Measurements from ENCODE around the gene EVA1B. TPM values are rescaled to one million over a fixed set of nuclear protein-coding genes. Genes with fewer than 3 reads are reported as not detected.

Gene EVA1B
- total RNA-seq, 2 donors from 2014 or later = 2.0 to 4.2 TPM

GRCh38 chr1:36351227-36351977 is 28.0 kb upstream of the EVA1B start:
- H3K9me3 Mint-ChIP-seq = no peaks in the 10 kb centered on the region
- ATAC-seq (peak; percentile 8 to 17), DNase-seq (ENCODE audit: low spot score in 2 of 2) (no peak)
- peaks cover 0 to 10% of the 10 kb centered on the region in 2 donors for H3K36me3 Mint-ChIP-seq
- H3K27ac Mint-ChIP-seq = peak overlapping the region; percentile 44 to 86

DNA sequence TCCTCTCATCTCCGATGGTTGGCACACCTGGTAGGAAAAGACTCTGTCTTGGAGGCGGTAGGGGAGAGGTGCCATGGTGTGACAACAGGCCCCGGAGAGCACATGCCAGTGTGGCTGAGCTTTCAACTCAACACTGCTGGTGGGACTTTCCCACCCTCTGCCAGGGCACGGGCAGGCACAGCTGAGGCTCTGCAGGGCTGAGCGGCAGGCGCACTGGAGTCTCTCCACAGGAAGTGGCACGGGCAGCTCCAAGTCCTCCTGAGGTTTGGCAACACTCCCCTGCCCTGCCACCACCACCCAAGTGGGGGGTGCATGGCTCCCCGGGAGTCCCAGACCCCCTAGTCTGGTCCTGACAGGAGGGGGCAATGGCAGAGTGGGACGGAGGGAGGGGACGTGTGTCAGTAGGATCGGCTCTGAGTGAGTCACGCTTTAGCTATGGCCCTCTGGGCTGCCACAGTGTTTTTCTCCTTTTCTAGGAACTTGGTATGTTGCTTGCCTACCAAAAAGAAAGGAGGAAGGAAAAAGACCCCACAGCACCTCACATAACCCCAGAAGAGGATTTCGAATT is 27.3 kb upstream of the EVA1B start:
- peak; percentile 70 to 93 for ATAC-seq
- peak overlapping the region in 1 of 2 donors; percentile 86 for H3K27ac Mint-ChIP-seq
- H3K9me3 Mint-ChIP-seq = no peaks in the 10 kb centered on the region
- peaks cover 0 to 10% of the 10 kb centered on the region in 2 donors for H3K36me3 Mint-ChIP-seq
- DNase-seq (ENCODE audit: low spot score in 2 of 2) = peak in 1 of 2 donors; percentile 76

DNA sequence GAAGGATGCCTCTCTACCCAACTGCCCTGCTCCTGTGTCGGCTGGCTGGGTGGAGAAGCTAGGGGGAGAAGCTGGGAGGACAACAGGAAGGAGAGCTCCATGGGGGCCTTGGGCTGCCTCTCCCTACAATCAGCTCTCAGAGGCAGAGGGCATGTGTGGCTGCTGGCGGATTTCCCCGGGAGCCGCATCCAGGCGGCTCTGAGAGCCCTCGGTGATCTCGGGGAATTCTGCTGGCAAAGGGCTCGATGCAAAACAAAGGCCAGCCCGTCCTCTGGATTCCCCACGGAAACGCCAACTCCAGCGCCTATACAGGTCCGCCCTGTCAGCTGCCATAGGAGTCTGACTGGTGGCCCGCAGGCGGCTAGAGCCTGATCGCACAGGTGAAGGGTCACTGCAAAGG is 26.4 kb upstream of the EVA1B start:
- H3K9me3 Mint-ChIP-seq = no peaks in the 10 kb centered on the region
- ATAC-seq = no peak
- DNase-seq (ENCODE audit: low spot score in 2 of 2) = no peak
- H3K27ac Mint-ChIP-seq = peak overlapping the region in 1 of 2 donors; percentile 86
- H3K36me3 Mint-ChIP-seq = peaks cover 0 to 10% of the 10 kb centered on the region in 2 donors

DNA sequence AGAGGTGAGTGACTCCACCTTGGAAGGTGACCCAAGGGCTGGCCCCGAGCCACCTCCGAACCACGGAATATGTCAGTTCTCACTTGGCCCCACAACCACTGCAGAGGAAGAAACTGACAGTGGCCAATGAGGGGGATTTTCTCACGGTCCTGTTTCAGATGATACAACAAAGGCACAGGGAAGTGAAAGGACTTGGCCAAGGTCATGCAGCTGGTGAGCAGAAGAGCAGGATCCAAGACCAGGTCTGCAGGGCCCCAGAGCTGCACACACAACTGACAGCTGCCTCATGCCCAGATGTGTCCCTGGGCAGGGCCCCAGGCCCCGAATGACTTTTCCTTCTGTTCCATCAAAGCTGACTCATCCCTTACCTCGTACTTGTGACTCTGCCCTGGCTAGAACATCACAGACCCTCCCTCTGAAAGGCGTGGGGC is 25.8 kb upstream of the EVA1B start:
- no peak for DNase-seq (ENCODE audit: low spot score in 2 of 2)

GRCh38 chr1:36346741-36347370 is 23.4 kb upstream of the EVA1B start:
- DNase-seq (ENCODE audit: low spot score in 2 of 2) (no peak), ATAC-seq (no peak)
- H3K36me3 Mint-ChIP-seq = peaks cover 0 to 5% of the 10 kb centered on the region in 2 donors
- no peaks in the 10 kb centered on the region for H3K9me3 Mint-ChIP-seq
- H3K27ac Mint-ChIP-seq = peak overlapping the region; percentile 8 to 87

More for the DNA sequence above, 25.8 kb upstream of the EVA1B start:
- peak; percentile 29 to 47 for ATAC-seq
- peaks cover 0 to 8% of the 10 kb centered on the region in 2 donors for H3K36me3 Mint-ChIP-seq
- H3K9me3 Mint-ChIP-seq = no peaks in the 10 kb centered on the region
- H3K27ac Mint-ChIP-seq = peak overlapping the region in 1 of 2 donors; percentile 57

DNA sequence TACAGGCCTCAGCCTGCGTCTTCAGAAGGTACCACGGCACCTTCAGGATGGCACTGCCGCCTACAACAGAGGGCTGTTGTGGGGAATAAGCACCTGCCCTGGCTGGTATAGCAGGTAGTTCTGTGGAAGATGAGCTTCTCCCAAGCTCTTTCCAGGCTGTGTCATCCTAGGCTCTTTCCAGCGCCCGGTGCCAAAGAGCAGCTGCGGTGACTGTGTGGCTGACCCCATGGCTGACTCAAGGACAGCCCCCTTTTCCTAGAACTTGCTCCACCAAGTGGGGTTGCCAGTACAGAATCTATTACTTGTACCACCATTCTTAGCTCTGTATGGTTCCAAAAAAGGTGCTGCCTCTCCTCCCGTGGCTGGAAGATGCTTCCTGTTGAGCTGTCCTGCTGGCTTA is 21.9 kb upstream of the EVA1B start:
- Mint-ChIP-seq H3K9me3 (no peaks in the 10 kb centered on the region), H3K27ac (peak overlapping the region in 1 of 2 donors; percentile 43), H3K36me3 (peaks cover 0 to 5% of the 10 kb centered on the region in 2 donors)
- ATAC-seq (no peak), DNase-seq (ENCODE audit: low spot score in 2 of 2) (no peak)

- ATAC-seq (no peak), DNase-seq (ENCODE audit: low spot score in 2 of 2) (no peak)
- H3K9me3 Mint-ChIP-seq = no peaks in the 10 kb centered on the region
- peaks cover 0 to 5% of the 10 kb centered on the region in 2 donors for H3K36me3 Mint-ChIP-seq
- peak overlapping the region in 1 of 2 donors; percentile 64 for H3K27ac Mint-ChIP-seq
These were observed 20.9 kb upstream of the EVA1B start for GRCh38 chr1:36344395-36344680.

GRCh38 chr1:36343651-36344394 is 20.4 kb upstream of the EVA1B start:
- Mint-ChIP-seq H3K36me3 (peaks cover 0 to 5% of the 10 kb centered on the region in 2 donors), H3K27ac (peak overlapping the region in 1 of 2 donors; percentile 64), H3K9me3 (no peaks in the 10 kb centered on the region)
- DNase-seq (ENCODE audit: low spot score in 2 of 2) (no peak), ATAC-seq (no peak)

- no peaks in the 10 kb centered on the region for H3K9me3 Mint-ChIP-seq
- H3K36me3 Mint-ChIP-seq = peaks cover 0 to 5% of the 10 kb centered on the region in 2 donors
- peak overlapping the region; percentile 16 to 54 for H3K27ac Mint-ChIP-seq
- DNase-seq (ENCODE audit: low spot score in 2 of 2) = peak in 1 of 2 donors; percentile 64
- peak; percentile 80 for ATAC-seq
These were observed 19.2 kb upstream of the EVA1B start for GRCh38 chr1:36342426-36343185.

DNA sequence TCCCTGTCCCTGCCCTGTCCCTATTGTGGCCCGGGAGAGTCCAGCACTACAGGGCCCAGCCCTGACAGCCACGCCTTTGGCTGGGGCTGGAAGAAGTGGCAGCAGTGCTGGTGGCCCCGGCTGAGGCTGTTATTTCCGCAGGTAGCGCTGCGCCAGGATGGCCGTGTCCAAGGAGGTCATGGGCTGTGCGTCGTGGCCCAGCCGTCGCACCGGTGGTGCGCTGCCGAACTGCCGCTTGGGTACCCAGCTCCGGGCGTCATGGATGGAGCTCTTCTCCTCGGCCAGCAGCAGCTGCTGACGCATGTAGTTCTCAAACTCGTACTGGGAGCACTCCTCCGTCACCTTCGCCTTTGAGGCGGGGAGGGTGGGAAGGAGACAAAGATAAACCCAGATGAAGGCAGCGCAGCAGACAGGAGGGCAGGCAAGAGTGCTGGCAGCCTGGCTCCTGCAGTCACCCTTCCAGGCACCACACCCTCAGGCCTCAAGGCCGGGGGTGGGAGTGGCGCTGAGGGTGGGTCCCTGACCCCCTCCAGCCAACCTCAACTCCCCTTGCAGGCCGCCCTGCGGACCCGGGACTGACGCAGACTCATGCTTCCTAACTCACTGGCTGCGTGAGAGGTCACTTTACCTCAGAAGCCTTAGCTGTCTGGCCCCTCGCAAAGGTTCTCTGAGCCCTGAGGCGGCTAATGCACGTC is 18.3 kb upstream of the EVA1B start:
- Mint-ChIP-seq H3K27ac (no peak overlapping the region), H3K36me3 (no peaks in the 10 kb centered on the region), H3K9me3 (no peaks in the 10 kb centered on the region)
- DNase-seq (ENCODE audit: low spot score in 2 of 2) (no peak), ATAC-seq (no peak)

GRCh38 chr1:36339615-36340014 is 16.2 kb upstream of the EVA1B start:
- no peaks in the 10 kb centered on the region for H3K36me3 Mint-ChIP-seq
- peak overlapping the region in 1 of 2 donors; percentile 18 for H3K27ac Mint-ChIP-seq
- ATAC-seq (no peak), DNase-seq (ENCODE audit: low spot score in 2 of 2) (no peak)
- no peaks in the 10 kb centered on the region for H3K9me3 Mint-ChIP-seq

GRCh38 chr1:36339215-36339614 is 15.8 kb upstream of the EVA1B start:
- Mint-ChIP-seq H3K27ac (peak overlapping the region in 1 of 2 donors; percentile 18), H3K9me3 (no peaks in the 10 kb centered on the region), H3K36me3 (no peaks in the 10 kb centered on the region)
- ATAC-seq (no peak), DNase-seq (ENCODE audit: low spot score in 2 of 2) (no peak)

- ATAC-seq (no peak), DNase-seq (ENCODE audit: low spot score in 2 of 2) (no peak)
- Mint-ChIP-seq H3K9me3 (no peaks in the 10 kb centered on the region), H3K36me3 (no peaks in the 10 kb centered on the region), H3K27ac (peak overlapping the region in 1 of 2 donors; percentile 56)
These were observed 14.4 kb upstream of the EVA1B start for GRCh38 chr1:36337830-36338229.

- Mint-ChIP-seq H3K27ac (peak overlapping the region in 1 of 2 donors; percentile 4), H3K9me3 (no peaks in the 10 kb centered on the region), H3K36me3 (no peaks in the 10 kb centered on the region)
- ATAC-seq (no peak), DNase-seq (ENCODE audit: low spot score in 2 of 2) (no peak)
These were observed 7.5 kb upstream of the EVA1B start for GRCh38 chr1:36330940-36331339.

DNA sequence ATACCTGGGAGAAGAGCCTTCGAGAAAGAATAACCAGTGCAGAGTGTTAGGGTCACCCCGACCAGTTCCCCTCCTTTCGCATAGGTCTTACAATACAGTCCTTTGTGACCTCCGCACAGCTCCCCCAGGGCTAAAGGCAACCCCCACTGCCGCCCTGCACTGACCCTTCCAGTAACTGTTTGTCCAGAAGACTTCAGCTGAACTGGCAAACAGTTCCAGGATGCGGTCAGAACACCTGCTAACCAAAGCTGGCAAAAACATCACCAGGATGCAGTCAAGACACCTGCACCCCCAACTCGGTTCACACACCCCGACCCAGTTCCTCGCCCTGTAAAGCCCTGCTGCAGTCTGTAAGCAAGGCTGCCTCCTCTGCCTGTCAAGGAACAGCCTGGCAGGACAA is 6.4 kb upstream of the EVA1B start:
- DNase-seq (ENCODE audit: low spot score in 2 of 2) (no peak), ATAC-seq (no peak)
- Mint-ChIP-seq H3K27ac (peak overlapping the region in 1 of 2 donors; percentile 2), H3K9me3 (no peaks in the 10 kb centered on the region), H3K36me3 (no peaks in the 10 kb centered on the region)

GRCh38 chr1:36328713-36329112 is 5.3 kb upstream of the EVA1B start:
- H3K36me3 Mint-ChIP-seq = no peaks in the 10 kb centered on the region
- ATAC-seq (no peak), DNase-seq (ENCODE audit: low spot score in 2 of 2) (no peak)
- H3K9me3 Mint-ChIP-seq = no peaks in the 10 kb centered on the region
- no peak overlapping the region for H3K27ac Mint-ChIP-seq
